D721Med (cell line): ENCODE measurements around the gene EGFLAM.
A peak's percentile ranks its signal among the peaks of the same experiment; 100 is the strongest.

Experiments
- DNase-seq: peaks from one replicate; pipeline ENCODE4 v3.0.0; 2011; ENCODE audit warnings: low spot score; ENCODE audit not compliant: insufficient read length
- FAIRE-seq: peaks from 2 replicates; lab custom pipeline; 2011; peaks lifted over from hg19 to GRCh38; lab: Jason Lieb, UNC
- CTCF ChIP-seq: IDR thresholded peaks from 2 replicates; pipeline ENCODE4 v1.5.1; 2012; ENCODE audit warnings: mild to moderate bottlenecking, control low read depth; ENCODE audit not compliant: insufficient read depth; ENCODE audit errors: missing control alignments

EGFLAM gene

GRCh38 chr5:38258319-38259061 lies at the start of gene EGFLAM:
Gene EGFLAM (plus strand): TSS chr5:38258559. CDS start chr5:38258755, 196 bp downstream.
- FAIRE-seq = no peak
- DNase-seq = peak; percentile 19

GRCh38 chr5:38208782-38209378 lies 49.5 kb upstream of the EGFLAM start:
- peak; percentile 81 for TF ChIP-seq CTCF
- DNase-seq = no peak
- FAIRE-seq = peak; percentile 25

More at GRCh38 chr5:38258319-38259061, at the start of gene EGFLAM:
- peak; percentile 13 for TF ChIP-seq CTCF

- FAIRE-seq (no peak), DNase-seq (no peak)
- no peak for TF ChIP-seq CTCF
These were observed 47.5 kb upstream of the EGFLAM start for GRCh38 chr5:38210676-38211353.

- no peak for DNase-seq
- no peak for FAIRE-seq
- TF ChIP-seq CTCF = no peak
These were observed 47.0 kb upstream of the EGFLAM start for GRCh38 chr5:38211354-38211710.

GRCh38 chr5:38212307-38212706 lies 46.1 kb upstream of the EGFLAM start:
- FAIRE-seq (no peak), DNase-seq (no peak)
- TF ChIP-seq CTCF = no peak

GRCh38 chr5:38226091-38226490 lies 32.3 kb upstream of the EGFLAM start:
- no peak for TF ChIP-seq CTCF
- DNase-seq (no peak), FAIRE-seq (no peak)
